Lower lobe of right lung (tissue), 2 donors: Measurements from ENCODE around the gene MED13L. TPM values are rescaled to one million over a fixed set of nuclear protein-coding genes. Genes with fewer than 3 reads are reported as not detected.
"Not testable (repeated sequence)": the region's sequence is repeated elsewhere in the genome, so short reads cannot be mapped to it uniquely, and the experiment has no call there.

ENCODE experiments used
- ATAC-seq, 2 donors: fragments of 200-7000 bp; cut with Tn5 transposase; one replicate each; pipeline ENCODE4 v1.9.1; 2020 to 2022; ENCODE audit warnings: mild to moderate bottlenecking in 2 of 2, moderate library complexity in 2 of 2
- DNase-seq: peaks from one replicate; pipeline ENCODE4 v3.0.0-alpha.2; 2020
- H3K27ac ChIP-seq: fragments of 200-600 bp; one replicate; pipeline ENCODE4 v1.8.0; 2022
- H3K27me3 ChIP-seq: fragments of 200-600 bp; one replicate; pipeline ENCODE4 v1.8.0; 2022; ENCODE audit warnings: low read depth
- H3K36me3 ChIP-seq: fragments of 200-600 bp; one replicate; pipeline ENCODE4 v1.8.0; 2022; ENCODE audit warnings: mild to moderate bottlenecking
- H3K4me1 ChIP-seq: fragments of 200-600 bp; one replicate; pipeline ENCODE4 v1.8.0; 2022
- H3K4me3 ChIP-seq: fragments of 200-600 bp; one replicate; pipeline ENCODE4 v1.8.0; 2022; ENCODE audit warnings: mild to moderate bottlenecking
- H3K9me3 ChIP-seq: fragments of 200-600 bp; one replicate; pipeline ENCODE4 v1.8.0; 2022
- CTCF ChIP-seq: fragments of 200-600 bp; IDR thresholded peaks from one replicate; pipeline ENCODE4 v1.8.0; 2022; ENCODE audit warnings: antibody characterized with exemption, mild to moderate bottlenecking
- intact Hi-C: fragments of 100-400 bp; cut with DNase I; formaldehyde crosslinking; loops from one replicate; pipeline ENCODE4 v1.11.0; 2022
- total RNA-seq: library from RNA; stranded (reverse); fragmentation: NEBNext Ultra II Directional; extraction: Animal tissue kit (Norgen Biotek cat#: 25700); gene quantifications from one replicate; pipeline ENCODE4 v1.2.1, GENCODE V29; 2021
- donor health status: DM: no; HTN: yes; CAD: no; lungs with severe emphysema.

Gene MED13L
- total RNA-seq, 1 donor from 2014 or later, result 148 TPM

DNA sequence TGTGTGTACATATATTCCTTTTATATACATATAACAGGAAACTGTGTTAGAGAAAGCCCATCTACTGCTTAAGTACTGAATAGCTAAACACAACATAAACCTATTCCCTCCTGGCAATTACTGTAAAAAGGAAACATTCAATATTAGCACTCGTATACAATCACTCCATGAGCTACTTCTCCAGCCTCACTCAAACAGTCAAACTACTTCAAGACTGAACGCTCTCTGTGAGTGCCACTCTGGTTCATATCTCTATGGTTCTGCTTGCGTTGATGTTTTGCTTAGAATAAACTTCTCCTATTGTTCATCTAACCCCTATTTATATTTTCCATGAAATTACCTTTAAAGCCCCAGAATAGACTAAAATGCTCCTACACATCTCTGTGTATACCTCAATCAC is 243.7 kb downstream of the MED13L start:
- H3K9me3 ChIP-seq, result no peaks in the 10 kb centered on the region
- no peak for TF ChIP-seq CTCF
- intact Hi-C loops, result no loop called here
- H3K4me3 ChIP-seq, result no peak overlapping the region
- ATAC-seq (peak; percentile 15 to 71), DNase-seq (no peak)
- H3K4me1 ChIP-seq, result no peaks in the 10 kb centered on the region
- no peaks in the 10 kb centered on the region for H3K36me3 ChIP-seq
- no peak overlapping the region for H3K27ac ChIP-seq
- no peaks in the 10 kb centered on the region for H3K27me3 ChIP-seq

DNA sequence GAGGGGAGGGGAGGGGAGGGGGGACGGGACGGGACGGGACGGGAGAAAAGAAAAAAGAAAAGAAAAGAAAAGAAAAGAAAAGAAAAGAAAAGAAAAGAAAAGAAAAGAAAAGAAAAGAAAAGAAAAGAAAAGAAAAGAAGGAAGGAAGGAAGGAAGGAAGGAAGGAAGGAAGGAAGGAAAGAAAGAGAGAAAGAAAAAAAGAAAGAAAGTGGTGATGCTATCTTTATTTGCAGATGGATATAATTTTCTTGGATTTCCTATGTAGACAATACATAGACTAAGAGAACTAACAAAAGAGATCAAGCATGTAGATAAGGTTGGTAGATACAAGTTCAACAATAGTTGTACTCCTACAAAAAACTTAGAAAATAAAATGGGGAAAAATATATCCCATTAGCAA is 245.9 kb downstream of the MED13L start:
- H3K9me3 ChIP-seq, DNase-seq, intact Hi-C loops, H3K4me1 ChIP-seq, H3K27me3 ChIP-seq, ATAC-seq, H3K27ac ChIP-seq, H3K36me3 ChIP-seq, H3K4me3 ChIP-seq: not testable (repeated sequence)

DNA sequence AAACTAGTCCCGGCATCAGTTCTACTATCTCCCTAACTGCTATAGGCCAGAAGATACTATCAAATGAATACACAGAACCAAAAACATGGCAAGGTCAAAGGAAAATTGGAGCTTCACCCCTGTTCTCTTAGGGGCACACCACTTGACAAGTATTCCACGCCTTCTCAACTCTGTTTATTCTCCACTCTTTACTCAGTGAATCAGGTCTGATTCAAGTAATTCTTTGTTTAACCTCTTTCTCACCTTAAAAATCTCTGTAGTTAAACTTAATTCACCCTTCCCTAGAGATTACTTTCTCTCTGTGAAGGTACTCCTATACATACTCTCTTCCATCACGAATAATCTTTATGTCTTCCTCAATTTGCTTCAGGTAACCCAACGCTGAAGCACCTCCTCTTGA is 248.9 kb downstream of the MED13L start:
- DNase-seq (no peak), ATAC-seq (peak in 1 of 2 donors; percentile 24)
- H3K4me1 ChIP-seq, result no peaks in the 10 kb centered on the region
- no peak overlapping the region for H3K27ac ChIP-seq
- H3K27me3 ChIP-seq, result no peaks in the 10 kb centered on the region
- intact Hi-C loops, result no loop called here
- H3K4me3 ChIP-seq, result no peak overlapping the region
- no peaks in the 10 kb centered on the region for H3K9me3 ChIP-seq
- H3K36me3 ChIP-seq, result no peaks in the 10 kb centered on the region
- no peak for TF ChIP-seq CTCF

GRCh38 chr12:116027551-116027821 is 250.0 kb downstream of the MED13L start:
- no peaks in the 10 kb centered on the region for H3K27me3 ChIP-seq
- no peaks in the 10 kb centered on the region for H3K4me1 ChIP-seq
- no peak for TF ChIP-seq CTCF
- intact Hi-C loops, result no loop called here
- H3K36me3 ChIP-seq, result no peaks in the 10 kb centered on the region
- no peak for ATAC-seq
- H3K27ac ChIP-seq, result no peak overlapping the region
- H3K4me3 ChIP-seq, result no peak overlapping the region
- no peaks in the 10 kb centered on the region for H3K9me3 ChIP-seq
- no peak for DNase-seq

DNA sequence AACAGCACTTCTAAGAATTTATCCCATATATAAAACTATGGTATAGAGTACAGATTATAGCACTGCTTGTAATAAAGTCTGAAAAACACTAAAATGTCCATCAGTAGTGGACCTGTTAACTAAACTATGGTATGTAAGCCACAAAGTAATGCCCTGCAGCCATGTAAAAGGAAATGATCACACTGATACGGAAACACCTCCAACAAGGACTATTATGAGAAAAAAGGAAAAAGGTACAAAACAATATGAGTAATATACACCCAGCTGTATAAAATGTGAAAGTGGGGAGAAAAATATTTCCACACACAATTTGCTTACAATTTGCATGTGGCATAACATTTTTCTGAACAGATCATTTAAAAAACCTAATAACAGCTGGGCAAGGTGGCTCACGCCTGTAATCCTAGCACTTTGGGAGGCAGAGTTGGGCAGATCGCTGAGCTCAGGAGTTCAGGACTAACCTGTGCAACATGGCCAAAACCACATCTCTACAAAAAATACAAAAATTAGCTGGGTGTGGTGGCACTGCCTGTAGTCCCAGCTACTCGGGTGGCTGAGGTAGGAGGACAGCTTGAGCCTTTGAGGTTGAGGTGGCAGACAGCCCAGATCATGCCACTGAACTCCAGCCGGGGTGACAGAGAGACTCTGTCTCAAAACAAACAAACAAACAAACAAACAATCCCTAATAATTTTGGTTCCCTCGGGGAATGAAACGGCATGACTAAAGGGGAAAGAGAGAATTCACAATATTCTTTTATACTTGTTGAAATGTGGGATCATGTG is 250.5 kb downstream of the MED13L start:
- intact Hi-C loops, result no loop called here
- Histone ChIP-seq H3K27ac (no peak overlapping the region), H3K9me3 (no peaks in the 10 kb centered on the region), H3K4me1 (no peaks in the 10 kb centered on the region), H3K27me3 (no peaks in the 10 kb centered on the region), H3K4me3 (no peak overlapping the region), H3K36me3 (no peaks in the 10 kb centered on the region)
- no peak for TF ChIP-seq CTCF
- DNase-seq (no peak), ATAC-seq (no peak)

- no peak for ATAC-seq
- no peak for TF ChIP-seq CTCF
- no peaks in the 10 kb centered on the region for H3K4me1 ChIP-seq
- DNase-seq, result no peak
- intact Hi-C loops, result no loop called here
- H3K27ac ChIP-seq, result no peak overlapping the region
- no peaks in the 10 kb centered on the region for H3K36me3 ChIP-seq
- no peaks in the 10 kb centered on the region for H3K9me3 ChIP-seq
- no peaks in the 10 kb centered on the region for H3K27me3 ChIP-seq
- no peak overlapping the region for H3K4me3 ChIP-seq
Observed at GRCh38 chr12:116026346-116026745, 251.1 kb downstream of the MED13L start.
